ENCODE results near the gene USP44. TPM values are rescaled to one million over a fixed set of nuclear protein-coding genes. Genes with fewer than 3 reads are reported as not detected.
A peak's percentile ranks its signal among the peaks of the same experiment; 100 is the strongest.
"Not testable (repeated sequence)": the region's sequence is repeated elsewhere in the genome, so short reads cannot be mapped to it uniquely, and the experiment has no call there.

The USP44 gene
- 0.21 and 0.45 TPM in 2 replicates for total RNA-seq (2014; rRNA removed; shearing (Covaris generic))
- 0.07 and 0.09 TPM in 2 replicates for polyA plus RNA-seq (2015; cell fraction: cytosol; rRNA removed)
- polyA plus RNA-seq (2015; cell fraction: nucleus; rRNA removed) = 0.39 TPM in 1 of 2 replicates, not detected in the other

DNA sequence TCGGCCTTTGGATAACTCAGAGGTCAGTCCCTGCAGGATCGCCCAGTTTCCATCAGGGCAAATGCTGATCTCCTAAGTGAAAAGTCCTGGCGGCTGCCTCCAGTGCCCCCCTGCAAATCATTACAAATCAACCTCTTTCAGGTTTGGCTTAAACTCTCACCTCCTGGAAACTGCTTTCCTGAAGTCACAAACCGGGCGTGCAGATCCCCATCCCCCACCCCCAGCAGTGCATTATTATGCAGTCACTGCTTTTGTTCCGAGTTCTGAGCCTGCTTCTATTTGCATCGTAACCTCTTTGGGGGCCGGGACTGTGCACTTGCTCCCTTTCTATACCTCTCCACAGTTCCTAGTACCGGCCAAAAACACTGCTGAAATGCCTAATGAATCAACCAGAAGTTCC is at the start of gene USP44:
Gene USP44, minus strand, starts transcription at position 172 of the 400 bp plus-strand sequence. CDS start 17,220 bp downstream, outside the sequence.
- DNase-seq (ENCODE audit: low read depth, low spot score) = no peak

GRCh38 chr12:95600567-95600966 is 49.3 kb upstream of the USP44 start:
- in situ Hi-C loops (cut with HindIII; ENCODE audit: low pct_unique_long_range_greater_than_20kb, low sequenced_read_pairs) = no loop called here
- DNase-seq (ENCODE audit: low read depth, low spot score) = no peak

More for the DNA sequence above, at the start of gene USP44:
- in situ Hi-C loops (cut with HindIII; ENCODE audit: low pct_unique_long_range_greater_than_20kb, low sequenced_read_pairs) = no loop called here

DNA sequence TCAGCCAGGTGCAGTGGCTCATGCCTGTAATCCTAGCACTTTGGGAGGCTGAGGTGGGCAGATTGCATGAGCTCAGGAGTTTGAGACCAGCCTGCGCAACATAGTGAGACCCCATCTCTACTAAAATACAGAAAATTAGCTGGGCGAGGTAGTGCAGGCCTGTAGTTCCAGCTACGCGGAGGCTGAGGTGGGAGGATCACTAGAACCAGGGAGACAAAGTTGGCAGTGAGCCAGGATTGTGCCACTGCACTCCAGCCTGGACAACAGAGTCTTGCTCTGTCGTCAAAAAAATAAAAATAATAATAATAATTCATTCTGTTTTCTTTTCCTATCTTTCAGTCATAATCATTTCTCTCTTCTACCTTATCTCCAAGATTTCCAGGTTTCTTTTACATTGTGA is 48.6 kb upstream of the USP44 start:
- in situ Hi-C loops (cut with HindIII; ENCODE audit: low pct_unique_long_range_greater_than_20kb, low sequenced_read_pairs) = no loop called here
- DNase-seq (ENCODE audit: low read depth, low spot score) = no peak

DNA sequence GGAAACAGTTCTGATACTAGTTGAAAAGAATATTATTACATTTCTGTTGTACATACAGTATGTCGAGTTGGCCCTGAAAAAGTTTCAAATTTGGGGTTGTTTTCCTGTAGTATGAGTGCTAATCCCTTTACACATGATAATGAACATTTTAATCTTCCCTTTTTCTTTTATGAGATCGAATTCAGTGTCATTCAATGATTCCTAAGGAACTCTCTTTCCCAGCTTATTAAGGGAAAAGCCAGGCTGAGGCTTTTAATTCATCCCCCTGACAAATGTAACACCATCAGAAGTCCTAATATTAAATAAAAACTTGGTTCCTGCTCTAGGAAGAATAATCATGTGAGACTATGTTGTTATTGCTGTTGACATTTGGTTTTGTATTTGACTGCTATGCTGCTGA is 42.9 kb upstream of the USP44 start:
- DNase-seq (ENCODE audit: low read depth, low spot score) = no peak
- in situ Hi-C loops (cut with HindIII; ENCODE audit: low pct_unique_long_range_greater_than_20kb, low sequenced_read_pairs) = no loop called here

GRCh38 chr12:95593266-95593871 is 42.1 kb upstream of the USP44 start:
- in situ Hi-C loops (cut with HindIII; ENCODE audit: low pct_unique_long_range_greater_than_20kb, low sequenced_read_pairs) = no loop called here
- no peak for DNase-seq (ENCODE audit: low read depth, low spot score)

- in situ Hi-C loops (cut with HindIII; ENCODE audit: low pct_unique_long_range_greater_than_20kb, low sequenced_read_pairs) = no loop called here
- no peak for DNase-seq (ENCODE audit: low read depth, low spot score)
These were observed 40.5 kb upstream of the USP44 start for GRCh38 chr12:95591731-95592130.

GRCh38 chr12:95590775-95591174 is 39.5 kb upstream of the USP44 start:
- in situ Hi-C loops (cut with HindIII; ENCODE audit: low pct_unique_long_range_greater_than_20kb, low sequenced_read_pairs) = no loop called here
- DNase-seq (ENCODE audit: low read depth, low spot score) = no peak

- in situ Hi-C loops (cut with HindIII; ENCODE audit: low pct_unique_long_range_greater_than_20kb, low sequenced_read_pairs) = no loop called here
- peak; percentile 31 for DNase-seq (ENCODE audit: low read depth, low spot score)
These were observed 32.7 kb upstream of the USP44 start for GRCh38 chr12:95583933-95584332.

DNA sequence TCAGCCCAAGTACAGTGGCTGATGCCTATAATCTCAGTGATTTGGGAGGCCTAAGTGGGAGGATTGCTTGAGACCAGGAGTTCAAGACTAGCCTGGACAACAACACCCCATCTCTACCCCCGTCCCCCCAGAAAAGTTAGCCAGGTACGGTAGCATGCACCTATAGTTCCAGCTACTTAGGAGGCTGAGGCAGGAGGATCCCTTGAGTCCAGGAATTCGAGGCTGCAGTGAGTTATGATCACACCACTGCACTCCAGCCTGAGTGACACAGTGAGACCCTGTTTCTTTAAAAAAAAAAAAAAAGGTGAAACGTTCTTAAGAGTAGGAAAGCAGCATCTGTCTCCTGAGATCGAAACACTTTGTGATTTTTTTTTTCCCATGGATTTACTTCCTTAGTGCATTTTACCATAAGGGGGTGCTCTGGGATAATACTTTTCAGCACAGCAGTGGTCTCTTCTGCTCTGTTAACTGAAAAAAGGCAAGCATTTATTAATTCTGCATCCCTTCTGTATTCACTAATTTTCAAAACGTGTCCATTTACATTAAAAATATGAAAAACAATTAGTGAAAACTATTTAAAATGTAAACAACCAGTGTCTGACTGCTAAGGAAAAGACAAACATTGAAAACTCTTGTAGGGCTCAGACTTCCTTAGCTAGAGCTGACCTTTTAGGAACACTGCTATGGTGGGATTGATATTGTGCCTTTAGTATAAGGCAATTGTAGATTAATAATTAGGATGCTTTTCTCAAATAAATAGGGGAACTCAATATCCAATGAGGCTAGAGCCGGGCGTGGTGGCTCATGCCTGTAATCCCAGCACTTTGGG is 31.2 kb upstream of the USP44 start:
- DNase-seq (ENCODE audit: low read depth, low spot score) = peak; percentile 56
- in situ Hi-C loops (cut with HindIII; ENCODE audit: low pct_unique_long_range_greater_than_20kb, low sequenced_read_pairs) = no loop called here

DNA sequence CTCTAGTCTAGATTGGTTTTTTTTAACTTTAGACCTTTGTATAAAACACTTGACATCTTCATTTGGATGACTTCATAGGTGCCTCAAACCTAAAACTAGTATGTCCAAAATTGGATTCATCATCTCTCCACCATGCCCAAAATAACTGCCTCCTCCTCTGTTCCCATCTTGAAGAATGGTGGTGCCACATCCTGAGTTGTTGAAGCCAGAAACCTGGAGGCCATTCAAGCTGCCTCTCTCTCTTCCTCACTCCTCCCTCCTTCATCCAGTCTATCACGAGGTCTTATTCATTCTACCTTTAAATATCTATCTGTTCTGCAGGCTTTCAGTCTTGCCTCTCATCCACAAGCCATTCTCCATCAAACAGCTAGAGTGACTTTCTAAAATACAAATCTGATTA is 26.5 kb upstream of the USP44 start:
- in situ Hi-C loops (cut with HindIII; ENCODE audit: low pct_unique_long_range_greater_than_20kb, low sequenced_read_pairs) = no loop called here
- DNase-seq (ENCODE audit: low read depth, low spot score) = no peak

GRCh38 chr12:95574799-95575452 is 23.6 kb upstream of the USP44 start:
- in situ Hi-C loops (cut with HindIII; ENCODE audit: low pct_unique_long_range_greater_than_20kb, low sequenced_read_pairs) = no loop called here
- DNase-seq (ENCODE audit: low read depth, low spot score) = peak; percentile 78

- in situ Hi-C loops (cut with HindIII; ENCODE audit: low pct_unique_long_range_greater_than_20kb, low sequenced_read_pairs) = no loop called here
- DNase-seq (ENCODE audit: low read depth, low spot score) = no peak
These were observed 22.8 kb upstream of the USP44 start for GRCh38 chr12:95573951-95574576.

DNA sequence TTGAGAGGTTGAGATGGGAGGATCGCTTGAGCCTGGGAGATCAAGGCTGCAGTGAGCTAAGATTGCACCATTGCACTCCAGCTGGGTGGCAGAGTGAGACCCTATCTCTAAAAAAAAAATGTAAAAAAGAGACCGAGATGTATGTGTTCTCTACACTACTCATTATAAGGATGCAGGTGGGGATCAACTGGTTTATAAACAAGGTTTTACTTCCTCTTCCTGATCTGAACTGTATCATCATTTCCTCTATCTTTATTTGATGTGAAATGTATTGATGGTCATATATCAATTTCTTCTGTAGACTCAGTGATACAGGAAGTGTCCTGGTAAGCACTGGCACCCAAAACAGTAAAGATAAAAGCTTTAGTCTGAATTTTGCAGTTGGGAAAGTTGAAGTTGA is 20.1 kb upstream of the USP44 start:
- in situ Hi-C loops (cut with HindIII; ENCODE audit: low pct_unique_long_range_greater_than_20kb, low sequenced_read_pairs) = no loop called here

DNA sequence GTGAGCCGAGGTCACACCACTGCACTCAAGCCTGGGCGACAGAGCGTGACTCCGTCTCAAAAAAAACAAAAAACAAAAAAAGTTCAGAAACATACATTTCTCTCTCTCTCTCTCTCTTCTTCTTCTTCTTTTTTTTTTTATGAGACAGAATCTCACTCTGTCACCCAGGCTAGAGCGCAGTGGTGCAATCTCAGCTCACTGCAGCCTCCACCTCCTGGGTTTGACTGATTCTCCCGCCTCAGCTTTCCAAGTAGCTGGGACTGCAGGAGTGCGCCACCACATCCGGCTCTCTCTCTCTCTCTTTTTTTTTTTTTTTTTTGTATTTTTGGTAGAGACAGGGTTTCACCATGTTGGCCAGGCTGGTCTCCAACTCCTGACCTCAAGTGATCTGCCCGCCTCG is 16.8 kb upstream of the USP44 start:
- in situ Hi-C loops (cut with HindIII; ENCODE audit: low pct_unique_long_range_greater_than_20kb, low sequenced_read_pairs); DNase-seq (ENCODE audit: low read depth, low spot score): not testable (repeated sequence)

More for the DNA sequence above, 20.1 kb upstream of the USP44 start:
- no peak for DNase-seq (ENCODE audit: low read depth, low spot score)

DNA sequence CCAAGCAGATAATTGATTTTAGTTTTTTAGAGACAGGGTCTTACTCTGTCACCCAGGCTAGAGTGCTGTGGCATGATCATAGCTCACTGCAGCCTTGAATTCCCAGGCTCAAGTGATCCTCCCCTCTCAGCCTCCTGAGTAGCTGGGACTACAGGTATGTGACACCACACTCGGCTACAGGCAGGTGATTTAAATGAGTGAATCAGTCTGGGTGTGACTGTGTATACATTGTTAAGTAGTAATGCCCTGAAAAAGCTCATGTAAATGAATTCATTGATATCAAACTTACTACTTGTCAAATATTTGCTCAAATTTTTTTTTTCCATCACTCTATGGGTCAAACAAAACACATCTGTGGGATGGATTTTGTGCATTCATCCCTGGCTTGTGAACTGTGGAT is 6.3 kb upstream of the USP44 start:
- no peak for DNase-seq (ENCODE audit: low read depth, low spot score)
- in situ Hi-C loops (cut with HindIII; ENCODE audit: low pct_unique_long_range_greater_than_20kb, low sequenced_read_pairs) = no loop called here

DNA sequence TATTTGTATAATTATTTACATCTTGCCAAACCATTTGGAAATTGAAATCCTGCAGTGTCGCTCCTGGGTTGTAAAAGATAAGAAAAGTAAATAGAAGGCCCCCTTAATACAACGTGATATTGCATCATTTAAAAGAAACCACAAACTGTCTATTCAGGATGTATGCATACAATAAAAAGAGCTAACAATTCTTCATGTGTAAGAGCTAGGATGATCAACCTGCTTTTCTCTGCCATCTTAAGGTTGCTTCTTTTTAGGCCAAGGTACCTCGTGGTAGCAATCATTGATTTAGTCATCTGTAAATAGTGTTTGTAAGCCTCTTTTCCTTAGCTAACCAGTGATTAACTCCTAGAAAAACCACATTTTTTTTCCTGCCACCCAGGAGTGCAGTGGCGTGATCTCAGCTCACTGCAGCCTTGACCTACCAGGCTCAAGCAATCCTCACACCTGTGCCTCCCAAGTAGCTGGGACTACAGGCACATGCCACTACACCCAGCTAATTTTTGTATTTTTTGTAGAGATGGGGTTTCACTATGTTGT is 3.3 kb upstream of the USP44 start:
- in situ Hi-C loops (cut with HindIII; ENCODE audit: low pct_unique_long_range_greater_than_20kb, low sequenced_read_pairs) = no loop called here
- no peak for DNase-seq (ENCODE audit: low read depth, low spot score)

DNA sequence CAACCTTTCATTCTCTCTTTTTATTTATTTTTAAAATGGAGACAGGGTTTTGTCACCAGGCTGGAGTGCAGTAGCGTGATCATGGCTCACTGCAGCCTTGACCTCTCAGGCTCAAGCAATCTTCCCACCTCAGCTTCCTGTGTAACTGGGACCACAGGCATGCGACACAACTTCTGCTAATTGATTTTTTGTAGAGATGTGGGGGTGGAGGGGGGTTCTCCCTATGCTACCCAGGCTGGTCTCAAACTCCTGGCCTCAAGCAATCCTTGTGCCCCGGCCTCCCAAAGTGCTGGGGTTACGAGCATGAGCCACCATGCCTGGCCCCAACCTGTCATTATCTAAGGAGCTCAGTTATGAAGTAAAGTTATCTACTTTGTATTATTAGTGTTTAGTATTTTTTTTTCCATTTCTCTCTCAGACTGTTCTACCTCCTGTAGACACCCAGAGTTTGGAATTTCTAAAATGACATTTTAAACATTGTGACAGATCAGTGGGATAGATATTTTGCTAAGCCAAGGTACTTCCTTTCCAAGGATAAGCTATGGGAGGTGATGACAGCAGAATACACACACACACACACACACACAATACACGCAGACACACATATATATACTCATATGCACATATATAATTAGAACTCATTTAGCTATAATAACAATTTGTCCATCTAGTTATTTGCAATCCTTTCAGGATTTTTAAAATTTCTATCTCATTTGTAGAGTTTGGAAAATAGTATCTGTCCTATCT is 2.1 kb upstream of the USP44 start:
- in situ Hi-C loops (cut with HindIII; ENCODE audit: low pct_unique_long_range_greater_than_20kb, low sequenced_read_pairs) = no loop called here
- no peak for DNase-seq (ENCODE audit: low read depth, low spot score)

Data from SK-MEL-5 (cell line).